Activated T-helper 1 cell treated with anti-CD3 and anti-CD28 coated beads, Interleukin-2, amount 50 U/mL, for 16 hours (primary cell): ENCODE measurements around the gene CRYGC.
"Not testable (repeated sequence)": the region's sequence is repeated elsewhere in the genome, so short reads cannot be mapped to it uniquely, and the experiment has no call there.

Experiments used
- DNase-seq, 2 donors: peaks; one replicate each; pipeline ENCODE4 v3.0.0-alpha.2; 2020; ENCODE audit warnings: low read depth in 1 of 2, low spot score in 1 of 2

The CRYGC gene

GRCh38 chr2:208138334-208138733 lies 8.7 kb upstream of the CRYGC start:
- DNase-seq: not testable (repeated sequence)

GRCh38 chr2:208136716-208137094 lies 7.1 kb upstream of the CRYGC start:
- no peak for DNase-seq

- no peak for DNase-seq
These were observed 6.4 kb upstream of the CRYGC start for GRCh38 chr2:208135794-208136715.

GRCh38 chr2:208134928-208135586 lies 5.4 kb upstream of the CRYGC start:
- DNase-seq: no peak

- no peak for DNase-seq
These were observed 1.1 kb upstream of the CRYGC start for GRCh38 chr2:208130712-208131110.

GRCh38 chr2:208128136-208128535 lies 1.5 kb downstream of the CRYGC start:
- no peak for DNase-seq

GRCh38 chr2:208127090-208127489 lies 2.5 kb downstream of the CRYGC start:
- no peak for DNase-seq

GRCh38 chr2:208125251-208125650 lies 4.4 kb downstream of the CRYGC start:
- DNase-seq: no peak

- DNase-seq: not testable (repeated sequence)
These were observed 5.5 kb downstream of the CRYGC start, which contains the start of gene CRYGD for GRCh38 chr2:208124013-208124715. TSS of gene CRYGD (minus strand) at chr2:208124524. CDS start at chr2:208124473, 51 bp downstream.

GRCh38 chr2:208122248-208122647 lies 7.4 kb downstream of the CRYGC start:
- DNase-seq: no peak

- no peak for DNase-seq
These were observed 10.7 kb downstream of the CRYGC start for GRCh38 chr2:208118918-208119317.

GRCh38 chr2:208117390-208117789 lies 12.2 kb downstream of the CRYGC start:
- not testable (repeated sequence) for DNase-seq

- DNase-seq: no peak
These were observed 16.7 kb downstream of the CRYGC start for GRCh38 chr2:208112969-208113368.

- DNase-seq: not testable (repeated sequence)
These were observed 17.3 kb downstream of the CRYGC start for GRCh38 chr2:208112273-208112745.

- DNase-seq: no peak
These were observed 26.0 kb downstream of the CRYGC start for GRCh38 chr2:208103616-208104015.

GRCh38 chr2:208101716-208102631 lies 27.7 kb downstream of the CRYGC start:
- no peak for DNase-seq

- DNase-seq: no peak
These were observed 29.8 kb downstream of the CRYGC start for GRCh38 chr2:208099682-208100470.

GRCh38 chr2:208098701-208099100 lies 30.9 kb downstream of the CRYGC start:
- DNase-seq: not testable (repeated sequence)

GRCh38 chr2:208098267-208098666 lies 31.4 kb downstream of the CRYGC start:
- no peak for DNase-seq

- no peak for DNase-seq
These were observed 31.8 kb downstream of the CRYGC start for GRCh38 chr2:208097801-208098200.
